ENCODE data around the gene PPM1H. TPM values are rescaled to one million over a fixed set of nuclear protein-coding genes. Genes with fewer than 3 reads are reported as not detected.

The PPM1H gene
- total RNA-seq, 2 donors from 2014 or later: 27.0 to 46.9 TPM

GRCh38 chr12:62689042-62689839 lies 245.7 kb downstream of the PPM1H start:
- TF ChIP-seq POLR2AphosphoS5 (IDR thresholded peaks at IDR 0.05): no peak
- no peak for TF ChIP-seq CTCF (IDR thresholded peaks at IDR 0.05)
- TF ChIP-seq POLR2A (IDR thresholded peaks at IDR 0.05): no peak
- DNase-seq (ENCODE audit: low spot score): no peak
- no peaks in the 10 kb centered on the region for H3K36me3 ChIP-seq
- no peak overlapping the region for H3K27ac ChIP-seq
- H3K4me1 ChIP-seq (replicated peaks): no peaks in the 10 kb centered on the region
- no peaks in the 10 kb centered on the region for H3K27me3 ChIP-seq (replicated peaks; ENCODE audit: insufficient read depth)
- intact Hi-C loops (cut with DNase I): no loop called here
- H3K9me3 ChIP-seq: no peaks in the 10 kb centered on the region
- no peak overlapping the region for H3K4me3 ChIP-seq
- 88% methylated on average over 6 of the region's 6 CpGs for WGBS

- WGBS: 94% methylated on average over 3 of the region's 3 CpGs
- no peaks in the 10 kb centered on the region for H3K27me3 ChIP-seq (replicated peaks; ENCODE audit: insufficient read depth)
- H3K4me1 ChIP-seq (replicated peaks): no peaks in the 10 kb centered on the region
- no peak for DNase-seq (ENCODE audit: low spot score)
- TF ChIP-seq POLR2AphosphoS5 (IDR thresholded peaks at IDR 0.05) (no peak), POLR2A (IDR thresholded peaks at IDR 0.05) (no peak), CTCF (IDR thresholded peaks at IDR 0.05) (no peak)
- no peak overlapping the region for H3K27ac ChIP-seq
- intact Hi-C loops (cut with DNase I): no loop called here
- H3K9me3 ChIP-seq: no peaks in the 10 kb centered on the region
- no peaks in the 10 kb centered on the region for H3K36me3 ChIP-seq
- H3K4me3 ChIP-seq: no peak overlapping the region
Observed at GRCh38 chr12:62686938-62687337, 248.0 kb downstream of the PPM1H start.

GRCh38 chr12:62684570-62685295 lies 250.2 kb downstream of the PPM1H start:
- intact Hi-C loops (cut with DNase I): no loop called here
- Histone ChIP-seq H3K9me3 (no peaks in the 10 kb centered on the region), H3K27ac (peak overlapping the region; percentile 30 to 45), H3K36me3 (no peaks in the 10 kb centered on the region), H3K4me1 (replicated peaks) (no peaks in the 10 kb centered on the region), H3K27me3 (replicated peaks; ENCODE audit: insufficient read depth) (no peaks in the 10 kb centered on the region), H3K4me3 (no peak overlapping the region)
- TF ChIP-seq POLR2A (IDR thresholded peaks at IDR 0.05) (no peak), CTCF (IDR thresholded peaks at IDR 0.05) (no peak), POLR2AphosphoS5 (IDR thresholded peaks at IDR 0.05) (no peak)
- 80% methylated on average over 7 of the region's 7 CpGs for WGBS
- DNase-seq (ENCODE audit: low spot score): no peak

GRCh38 chr12:62683776-62684569 lies 251.0 kb downstream of the PPM1H start:
- Histone ChIP-seq H3K27ac (peak overlapping the region; percentile 30 to 45), H3K27me3 (replicated peaks; ENCODE audit: insufficient read depth) (no peaks in the 10 kb centered on the region), H3K4me1 (replicated peaks) (no peaks in the 10 kb centered on the region), H3K9me3 (no peaks in the 10 kb centered on the region), H3K36me3 (no peaks in the 10 kb centered on the region), H3K4me3 (no peak overlapping the region)
- WGBS: 39% methylated on average over 7 of the region's 7 CpGs
- no peak for DNase-seq (ENCODE audit: low spot score)
- no peak for TF ChIP-seq CTCF (IDR thresholded peaks at IDR 0.05)
- TF ChIP-seq POLR2A (IDR thresholded peaks at IDR 0.05): no peak
- TF ChIP-seq POLR2AphosphoS5 (IDR thresholded peaks at IDR 0.05): no peak
- intact Hi-C loops (cut with DNase I): no loop called here

Data from prostate gland (tissue), 2 donors.